Vagina (tissue), 2 donors: ENCODE measurements around the gene MEGF6. TPM values are rescaled to one million over a fixed set of nuclear protein-coding genes. Genes with fewer than 3 reads are reported as not detected.

Experiments
- DNase-seq, 2 donors: peaks; one replicate each; pipeline ENCODE4 v3.0.0-alpha.2; 2017; ENCODE audit errors: extremely low spot score in 2 of 2
- H3K27ac ChIP-seq: fragments of 200-600 bp; sonication (generic); one replicate; pipeline ENCODE4 v1.5.1; 2019
- H3K27me3 ChIP-seq: fragments of 200-600 bp; sonication (generic); one replicate; pipeline ENCODE4 v1.5.1; 2019
- H3K36me3 ChIP-seq, 2 donors: fragments of 200-600 bp; sonication (generic); one replicate each; pipeline ENCODE4 v1.5.1; 2017 to 2019
- H3K4me1 ChIP-seq: fragments of 200-600 bp; sonication (generic); one replicate; pipeline ENCODE4 v1.5.1; 2019
- H3K4me3 ChIP-seq, 2 donors: fragments of 200-600 bp; sonication (generic); 1 replicate in 1 of 2; 2 replicates in 1 of 2; pipeline ENCODE4 v1.5.1; 2016 to 2019
- H3K9me3 ChIP-seq: fragments of 200-600 bp; sonication (generic); one replicate; pipeline ENCODE4 v1.5.1; 2019
- CTCF ChIP-seq, 3 experiments: fragments of 450-650 bp in 2 of 3; fragments of 200-600 bp in 1 of 3; sonication (generic) in 1 of 3; IDR thresholded peaks; one replicate each; pipeline ENCODE4 v1.5.1; 2017 to 2019; ENCODE audit warnings: antibody characterized with exemption in 3 of 3, mild to moderate bottlenecking in 2 of 3, moderate library complexity in 2 of 3
- POLR2A ChIP-seq, 2 donors: fragments of 450-650 bp; IDR thresholded peaks; one replicate each; pipeline ENCODE4 v1.6.1; 2017; ENCODE audit warnings: antibody characterized with exemption in 2 of 2, mild to moderate bottlenecking in 2 of 2, moderate library complexity in 2 of 2
- POLR2AphosphoS5 ChIP-seq, 2 donors: sonication (generic); formaldehyde crosslinking; IDR thresholded peaks; one replicate each; pipeline ENCODE4 v1.9.0; 2017; ENCODE audit warnings: antibody characterized with exemption in 2 of 2, mild to moderate bottlenecking in 2 of 2, low read depth in 1 of 2; ENCODE audit not compliant: insufficient read depth in 1 of 2
- intact Hi-C: fragments of 100-400 bp; cut with DNase I; formaldehyde crosslinking; loops from one replicate; pipeline ENCODE4 v1.15.1; 2023
- total RNA-seq: library from RNA; depleted of rRNA; stranded (reverse); fragments of >200 nt; gene quantifications from one replicate; pipeline ENCODE4 v1.2.3, GENCODE V29; 2016

The MEGF6 gene
- total RNA-seq, 1 donor from 2014 or later = 37.6 TPM

- Histone ChIP-seq H3K4me1 (no peaks in the 10 kb centered on the region), H3K36me3 (peaks cover 0 to 5% of the 10 kb centered on the region in 2 donors), H3K27ac (no peak overlapping the region), H3K27me3 (no peaks in the 10 kb centered on the region), H3K9me3 (no peaks in the 10 kb centered on the region), H3K4me3 (no peak overlapping the region)
- no peak for TF ChIP-seq POLR2AphosphoS5 (IDR thresholded peaks at IDR 0.05; ENCODE audit: insufficient read depth in 1 of 2, low read depth in 1 of 2)
- no peak for TF ChIP-seq CTCF (IDR thresholded peaks at IDR 0.05)
- TF ChIP-seq POLR2A (IDR thresholded peaks at IDR 0.05) = no peak
- DNase-seq = no peak
- intact Hi-C loops = no loop called here
These were observed 99.5 kb downstream of the MEGF6 start for GRCh38 chr1:3511856-3512255.

- H3K4me3 ChIP-seq = no peak overlapping the region
- no peaks in the 10 kb centered on the region for H3K9me3 ChIP-seq
- H3K27ac ChIP-seq = no peak overlapping the region
- peaks cover 0 to 5% of the 10 kb centered on the region in 2 donors for H3K36me3 ChIP-seq
- no peak for DNase-seq
- H3K27me3 ChIP-seq = no peaks in the 10 kb centered on the region
- intact Hi-C loops = no loop called here
- no peak for TF ChIP-seq POLR2AphosphoS5 (IDR thresholded peaks at IDR 0.05; ENCODE audit: insufficient read depth in 1 of 2, low read depth in 1 of 2)
- no peak for TF ChIP-seq POLR2A (IDR thresholded peaks at IDR 0.05)
- no peak for TF ChIP-seq CTCF (IDR thresholded peaks at IDR 0.05)
- no peaks in the 10 kb centered on the region for H3K4me1 ChIP-seq
These were observed 100.0 kb downstream of the MEGF6 start for GRCh38 chr1:3511306-3511705.

- DNase-seq = no peak
- no peak overlapping the region for H3K4me3 ChIP-seq
- no peaks in the 10 kb centered on the region for H3K27me3 ChIP-seq
- no peak for TF ChIP-seq POLR2AphosphoS5 (IDR thresholded peaks at IDR 0.05; ENCODE audit: insufficient read depth in 1 of 2, low read depth in 1 of 2)
- no peak for TF ChIP-seq CTCF (IDR thresholded peaks at IDR 0.05)
- TF ChIP-seq POLR2A (IDR thresholded peaks at IDR 0.05) = no peak
- no peak overlapping the region for H3K27ac ChIP-seq
- no peaks in the 10 kb centered on the region for H3K4me1 ChIP-seq
- no peaks in the 10 kb centered on the region for H3K9me3 ChIP-seq
- H3K36me3 ChIP-seq = peaks cover 0 to 5% of the 10 kb centered on the region in 2 donors
- intact Hi-C loops = no loop called here
These were observed 100.4 kb downstream of the MEGF6 start for GRCh38 chr1:3510956-3511250.

- Histone ChIP-seq H3K36me3 (peaks cover 0 to 5% of the 10 kb centered on the region in 2 donors), H3K4me1 (peaks cover 5% of the 10 kb centered on the region), H3K27ac (no peak overlapping the region), H3K27me3 (no peaks in the 10 kb centered on the region), H3K9me3 (no peaks in the 10 kb centered on the region), H3K4me3 (no peak overlapping the region)
- intact Hi-C loops = no loop called here
- no peak for DNase-seq
- no peak for TF ChIP-seq POLR2AphosphoS5 (IDR thresholded peaks at IDR 0.05; ENCODE audit: insufficient read depth in 1 of 2, low read depth in 1 of 2)
- no peak for TF ChIP-seq POLR2A (IDR thresholded peaks at IDR 0.05)
- no peak for TF ChIP-seq CTCF (IDR thresholded peaks at IDR 0.05)
These were observed 101.0 kb downstream of the MEGF6 start for GRCh38 chr1:3510136-3510955.

GRCh38 chr1:3509721-3510120, 101.6 kb downstream of the MEGF6 start:
- no peaks in the 10 kb centered on the region for H3K9me3 ChIP-seq
- H3K4me1 ChIP-seq = peaks cover 11% of the 10 kb centered on the region
- DNase-seq = no peak
- H3K36me3 ChIP-seq = peaks cover 0 to 5% of the 10 kb centered on the region in 2 donors
- H3K4me3 ChIP-seq = no peak overlapping the region
- TF ChIP-seq CTCF (IDR thresholded peaks at IDR 0.05) (no peak), POLR2AphosphoS5 (IDR thresholded peaks at IDR 0.05; ENCODE audit: insufficient read depth in 1 of 2, low read depth in 1 of 2) (no peak), POLR2A (IDR thresholded peaks at IDR 0.05) (no peak)
- H3K27ac ChIP-seq = no peak overlapping the region
- no peaks in the 10 kb centered on the region for H3K27me3 ChIP-seq
- intact Hi-C loops = no loop called here
